HL-60 (cell line): ENCODE measurements around the gene PACRG.

Experiments used
- CTCF ChIP-seq: IDR thresholded peaks from one replicate; pipeline ENCODE4 v1.5.1; 2011; ENCODE audit warnings: low read length, control low read depth, inconsistent platforms; ENCODE audit not compliant: insufficient read depth
- POLR2AphosphoS5 ChIP-seq: IDR thresholded peaks from 2 replicates; pipeline ENCODE4 v1.6.1; 2012; ENCODE audit warnings: low read depth

- TF ChIP-seq CTCF: no peak
- TF ChIP-seq POLR2AphosphoS5: no peak
These were observed 58.0 kb downstream of the PACRG start for GRCh38 chr6:162785632-162786242.
